Measurements from ENCODE around the gene SSX4B. TPM values are rescaled to one million over a fixed set of nuclear protein-coding genes. Genes with fewer than 3 reads are reported as not detected.
"Not testable (repeated sequence)": the region's sequence is repeated elsewhere in the genome, so short reads cannot be mapped to it uniquely, and the experiment has no call there.

Gene SSX4B
- total and polyA plus RNA-seq, 4 donors, result not detected

GRCh38 chrX:48430166-48430565 is 18.4 kb upstream of the SSX4B start:
- not testable (repeated sequence) for H3K4me3 ChIP-seq (ENCODE audit: low read depth, low read length); DNase-seq (ENCODE audit: low read depth in 4 of 6, low spot score in 6 of 6); H3K36me3 ChIP-seq (ENCODE audit: control insufficient read depth, insufficient read depth, low read length); H3K9me3 ChIP-seq (ENCODE audit: control insufficient read depth, insufficient read depth, low read length); H3K4me1 ChIP-seq (ENCODE audit: control insufficient read depth, insufficient read depth, low read length); H3K27me3 ChIP-seq (ENCODE audit: control insufficient read depth, insufficient read depth, low read length); H3K27ac ChIP-seq (ENCODE audit: low read depth, low read length)
- WGBS (ENCODE audit: insufficient coverage), result 80% methylated on average over 1 of the region's 4 CpGs

DNA sequence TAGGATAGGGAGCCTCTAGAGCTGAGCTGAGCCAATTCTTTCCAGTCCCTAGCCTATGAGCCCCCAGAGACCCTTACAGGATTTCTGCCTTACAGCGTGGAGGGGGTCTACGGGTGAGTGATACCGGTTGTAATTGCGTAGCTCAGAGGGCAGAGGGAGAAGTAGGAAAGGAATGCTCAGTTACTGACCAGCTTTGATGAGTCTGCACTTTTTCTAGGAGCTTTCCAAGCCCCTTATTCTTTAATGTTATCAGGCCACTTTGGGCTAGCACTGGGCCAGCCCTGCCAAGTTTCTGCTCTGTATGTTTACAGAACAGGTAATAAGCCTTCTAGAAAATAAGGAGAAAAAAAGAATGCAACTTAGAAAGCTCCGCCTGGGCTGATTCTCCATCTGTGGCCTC is 17.8 kb upstream of the SSX4B start:
- not testable (repeated sequence) for H3K27me3 ChIP-seq (ENCODE audit: control insufficient read depth, insufficient read depth, low read length); H3K36me3 ChIP-seq (ENCODE audit: control insufficient read depth, insufficient read depth, low read length); H3K9me3 ChIP-seq (ENCODE audit: control insufficient read depth, insufficient read depth, low read length); DNase-seq (ENCODE audit: low read depth in 4 of 6, low spot score in 6 of 6); H3K27ac ChIP-seq (ENCODE audit: low read depth, low read length); H3K4me1 ChIP-seq (ENCODE audit: control insufficient read depth, insufficient read depth, low read length); H3K4me3 ChIP-seq (ENCODE audit: low read depth, low read length)
- no CpG with 5 or more reads among the region's 5 CpGs for WGBS (ENCODE audit: insufficient coverage)

- H3K36me3 ChIP-seq (ENCODE audit: control insufficient read depth, insufficient read depth, low read length); H3K27ac ChIP-seq (ENCODE audit: low read depth, low read length); H3K27me3 ChIP-seq (ENCODE audit: control insufficient read depth, insufficient read depth, low read length); DNase-seq (ENCODE audit: low read depth in 4 of 6, low spot score in 6 of 6); H3K9me3 ChIP-seq (ENCODE audit: control insufficient read depth, insufficient read depth, low read length); H3K4me1 ChIP-seq (ENCODE audit: control insufficient read depth, insufficient read depth, low read length); H3K4me3 ChIP-seq (ENCODE audit: low read depth, low read length): not testable (repeated sequence)
- no CpG with 5 or more reads among the region's 12 CpGs for WGBS (ENCODE audit: insufficient coverage)
Observed at GRCh38 chrX:48427027-48427716, 15.4 kb upstream of the SSX4B start.

DNA sequence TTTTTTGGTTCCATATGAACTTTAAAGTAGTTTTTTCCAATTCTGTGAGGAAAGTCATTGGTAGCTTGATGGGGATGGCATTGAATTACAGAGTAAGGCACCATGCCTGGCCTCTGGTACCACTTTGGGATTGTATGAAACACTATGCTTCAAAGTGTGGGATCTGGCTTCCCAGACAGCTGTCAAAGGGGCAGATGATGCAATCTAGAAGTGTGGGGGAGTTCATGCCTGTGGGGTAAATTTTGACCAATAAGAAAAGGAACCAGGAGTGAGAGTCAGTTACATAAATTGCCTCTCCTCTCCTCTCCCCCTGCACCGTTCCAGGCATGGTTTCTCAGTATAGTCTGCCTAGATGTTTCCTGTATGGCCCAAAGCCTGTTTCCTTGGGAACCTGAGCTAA is 13.9 kb downstream of the SSX4B start:
- H3K4me3 ChIP-seq (ENCODE audit: low read depth, low read length); H3K9me3 ChIP-seq (ENCODE audit: control insufficient read depth, insufficient read depth, low read length); H3K27ac ChIP-seq (ENCODE audit: low read depth, low read length); H3K36me3 ChIP-seq (ENCODE audit: control insufficient read depth, insufficient read depth, low read length); H3K4me1 ChIP-seq (ENCODE audit: control insufficient read depth, insufficient read depth, low read length); H3K27me3 ChIP-seq (ENCODE audit: control insufficient read depth, insufficient read depth, low read length); DNase-seq (ENCODE audit: low read depth in 4 of 6, low spot score in 6 of 6): not testable (repeated sequence)
- WGBS (ENCODE audit: insufficient coverage), result no CpG with 5 or more reads among the region's 1 CpG

DNA sequence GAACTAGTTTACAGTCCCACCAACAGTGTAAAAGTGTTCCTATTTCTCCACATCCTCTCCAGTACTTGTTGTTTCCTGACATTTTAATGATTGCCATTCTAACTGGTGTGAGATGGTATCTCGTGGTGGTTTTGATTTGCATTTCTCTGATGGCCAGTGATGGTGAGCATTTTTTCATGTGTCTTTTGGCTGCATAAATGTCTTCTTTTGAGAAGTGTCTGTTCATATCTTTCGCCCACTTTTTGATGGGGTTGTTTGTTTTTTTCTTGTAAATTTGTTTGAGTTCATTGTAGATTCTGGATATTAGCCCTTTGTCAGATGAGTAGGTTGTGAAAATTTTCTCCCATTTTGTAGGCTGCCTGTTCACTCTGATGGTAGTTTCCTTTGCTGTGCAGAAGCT is 14.8 kb downstream of the SSX4B start:
- not testable (repeated sequence) for DNase-seq (ENCODE audit: low read depth in 4 of 6, low spot score in 6 of 6); H3K36me3 ChIP-seq (ENCODE audit: control insufficient read depth, insufficient read depth, low read length); H3K27me3 ChIP-seq (ENCODE audit: control insufficient read depth, insufficient read depth, low read length); H3K27ac ChIP-seq (ENCODE audit: low read depth, low read length); H3K4me3 ChIP-seq (ENCODE audit: low read depth, low read length); H3K4me1 ChIP-seq (ENCODE audit: control insufficient read depth, insufficient read depth, low read length); H3K9me3 ChIP-seq (ENCODE audit: control insufficient read depth, insufficient read depth, low read length)
- no CpG with 5 or more reads among the region's 2 CpGs for WGBS (ENCODE audit: insufficient coverage)

- not testable (repeated sequence) for H3K27ac ChIP-seq (ENCODE audit: low read depth, low read length); H3K4me1 ChIP-seq (ENCODE audit: control insufficient read depth, insufficient read depth, low read length); DNase-seq (ENCODE audit: low read depth in 4 of 6, low spot score in 6 of 6); H3K27me3 ChIP-seq (ENCODE audit: control insufficient read depth, insufficient read depth, low read length); H3K9me3 ChIP-seq (ENCODE audit: control insufficient read depth, insufficient read depth, low read length); H3K4me3 ChIP-seq (ENCODE audit: low read depth, low read length); H3K36me3 ChIP-seq (ENCODE audit: control insufficient read depth, insufficient read depth, low read length)
- no CpG with 5 or more reads among the region's 16 CpGs for WGBS (ENCODE audit: insufficient coverage)
Observed at GRCh38 chrX:48383239-48383638, 28.5 kb downstream of the SSX4B start, which contains the start of gene SSX4. Gene SSX4, plus strand, starts transcription at chrX:48383539. Its CDS starts 515 bp downstream, at chrX:48384054.

DNA sequence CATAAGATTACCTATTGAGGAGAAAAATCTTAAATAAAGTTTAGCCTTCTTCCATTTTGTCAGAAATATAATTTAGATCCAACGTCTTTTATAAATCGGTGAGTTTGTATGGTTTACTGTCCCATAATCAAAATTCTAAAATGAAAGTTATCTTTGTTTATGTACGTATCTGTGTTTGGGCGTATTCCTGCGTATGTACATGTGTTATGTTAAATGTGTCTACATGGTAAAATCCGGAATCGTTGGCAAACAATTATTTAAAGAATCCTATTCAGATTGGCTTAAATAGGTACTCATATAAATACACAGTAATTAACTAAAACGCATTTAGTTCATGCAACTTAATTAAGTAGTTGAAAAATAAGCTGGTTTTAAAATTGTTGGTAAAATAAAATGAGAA is 41.4 kb downstream of the SSX4B start:
- not testable (repeated sequence) for H3K4me1 ChIP-seq (ENCODE audit: control insufficient read depth, insufficient read depth, low read length); H3K27me3 ChIP-seq (ENCODE audit: control insufficient read depth, insufficient read depth, low read length); H3K4me3 ChIP-seq (ENCODE audit: low read depth, low read length); H3K27ac ChIP-seq (ENCODE audit: low read depth, low read length); DNase-seq (ENCODE audit: low read depth in 4 of 6, low spot score in 6 of 6); H3K9me3 ChIP-seq (ENCODE audit: control insufficient read depth, insufficient read depth, low read length); H3K36me3 ChIP-seq (ENCODE audit: control insufficient read depth, insufficient read depth, low read length)
- no CpG with 5 or more reads among the region's 8 CpGs for WGBS (ENCODE audit: insufficient coverage)

- H3K9me3 ChIP-seq (ENCODE audit: control insufficient read depth, insufficient read depth, low read length); H3K36me3 ChIP-seq (ENCODE audit: control insufficient read depth, insufficient read depth, low read length); DNase-seq (ENCODE audit: low read depth in 4 of 6, low spot score in 6 of 6); H3K27ac ChIP-seq (ENCODE audit: low read depth, low read length); H3K4me1 ChIP-seq (ENCODE audit: control insufficient read depth, insufficient read depth, low read length); H3K4me3 ChIP-seq (ENCODE audit: low read depth, low read length); H3K27me3 ChIP-seq (ENCODE audit: control insufficient read depth, insufficient read depth, low read length): not testable (repeated sequence)
- WGBS (ENCODE audit: insufficient coverage), result no CpG with 5 or more reads among the region's 12 CpGs
Observed at GRCh38 chrX:48367717-48368408, 43.9 kb downstream of the SSX4B start.

GRCh38 chrX:48359281-48359680 is 52.5 kb downstream of the SSX4B start:
- not testable (repeated sequence) for H3K36me3 ChIP-seq (ENCODE audit: control insufficient read depth, insufficient read depth, low read length); DNase-seq (ENCODE audit: low read depth in 4 of 6, low spot score in 6 of 6); H3K27ac ChIP-seq (ENCODE audit: low read depth, low read length); H3K4me3 ChIP-seq (ENCODE audit: low read depth, low read length); H3K9me3 ChIP-seq (ENCODE audit: control insufficient read depth, insufficient read depth, low read length); H3K4me1 ChIP-seq (ENCODE audit: control insufficient read depth, insufficient read depth, low read length); H3K27me3 ChIP-seq (ENCODE audit: control insufficient read depth, insufficient read depth, low read length)
- WGBS (ENCODE audit: insufficient coverage), result no CpG with 5 or more reads among the region's 6 CpGs

DNA sequence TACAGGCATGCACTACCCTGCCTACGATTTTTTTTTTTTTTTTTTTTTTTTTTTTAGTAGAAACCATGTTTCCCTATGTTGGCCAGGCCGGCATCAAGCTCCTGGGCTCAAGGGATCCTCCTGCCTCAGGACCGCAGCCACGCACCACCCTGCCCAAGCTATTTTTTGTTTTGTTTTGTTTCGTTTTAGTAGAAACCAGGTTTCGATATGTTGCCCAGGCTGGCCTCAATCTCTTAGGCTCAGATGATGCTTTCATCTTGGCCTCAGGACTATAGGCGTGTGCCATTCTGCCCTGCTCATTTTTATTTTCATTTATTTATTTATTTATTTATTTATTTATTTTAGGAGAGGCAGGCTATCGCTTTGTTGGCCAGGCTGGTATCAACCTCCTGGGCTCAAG is 54.1 kb downstream of the SSX4B start:
- H3K27ac ChIP-seq (ENCODE audit: low read depth, low read length), result no peak overlapping the region
- H3K9me3 ChIP-seq (ENCODE audit: control insufficient read depth, insufficient read depth, low read length), result no peaks in the 10 kb centered on the region
- no peaks in the 10 kb centered on the region for H3K4me1 ChIP-seq (ENCODE audit: control insufficient read depth, insufficient read depth, low read length)
- 85% methylated on average over 5 of the region's 8 CpGs for WGBS (ENCODE audit: insufficient coverage)
- no peak overlapping the region for H3K4me3 ChIP-seq (ENCODE audit: low read depth, low read length)
- no peaks in the 10 kb centered on the region for H3K27me3 ChIP-seq (ENCODE audit: control insufficient read depth, insufficient read depth, low read length)
- H3K36me3 ChIP-seq (ENCODE audit: control insufficient read depth, insufficient read depth, low read length), result no peaks in the 10 kb centered on the region
- no peak for DNase-seq (ENCODE audit: low read depth in 4 of 6, low spot score in 6 of 6)
